8988T (cell line): ENCODE measurements around the gene ZBTB2.
"Not testable (repeated sequence)": the region's sequence is repeated elsewhere in the genome, so short reads cannot be mapped to it uniquely, and the experiment has no call there.

Experiments
- DNase-seq: peaks from one replicate; pipeline ENCODE4 v3.0.0; 2011

ZBTB2 gene

GRCh38 chr6:151400473-151400872 lies 9.1 kb upstream of the ZBTB2 start:
- no peak for DNase-seq

- DNase-seq, result no peak
Observed at GRCh38 chr6:151399679-151400078, 8.3 kb upstream of the ZBTB2 start.

GRCh38 chr6:151393410-151393809 lies 2.1 kb upstream of the ZBTB2 start:
- DNase-seq, result no peak

GRCh38 chr6:151392427-151392826 lies 1.1 kb upstream of the ZBTB2 start:
- DNase-seq, result no peak

- peak; percentile 46 for DNase-seq
Observed at GRCh38 chr6:151390851-151391470, 398 bp downstream of the ZBTB2 start.

GRCh38 chr6:151390276-151390850 lies 996 bp downstream of the ZBTB2 start:
- DNase-seq, result peak; percentile 92

GRCh38 chr6:151389618-151390275 lies 1.6 kb downstream of the ZBTB2 start:
- no peak for DNase-seq

GRCh38 chr6:151388997-151389617 lies 2.3 kb downstream of the ZBTB2 start:
- no peak for DNase-seq

GRCh38 chr6:151388236-151388635 lies 3.1 kb downstream of the ZBTB2 start:
- DNase-seq, result no peak

- DNase-seq, result no peak
Observed at GRCh38 chr6:151387175-151387970, 4.0 kb downstream of the ZBTB2 start.

- no peak for DNase-seq
Observed at GRCh38 chr6:151385177-151385576, 6.2 kb downstream of the ZBTB2 start.

GRCh38 chr6:151384151-151384550 lies 7.2 kb downstream of the ZBTB2 start:
- DNase-seq, result no peak

GRCh38 chr6:151382631-151383030 lies 8.7 kb downstream of the ZBTB2 start:
- not testable (repeated sequence) for DNase-seq

- no peak for DNase-seq
Observed at GRCh38 chr6:151381722-151382121, 9.6 kb downstream of the ZBTB2 start.

GRCh38 chr6:151380848-151381205 lies 10.5 kb downstream of the ZBTB2 start:
- no peak for DNase-seq

- no peak for DNase-seq
Observed at GRCh38 chr6:151379933-151380847, 11.2 kb downstream of the ZBTB2 start.

GRCh38 chr6:151377095-151377494 lies 14.3 kb downstream of the ZBTB2 start:
- no peak for DNase-seq

- no peak for DNase-seq
Observed at GRCh38 chr6:151376440-151376839, 14.9 kb downstream of the ZBTB2 start.

GRCh38 chr6:151375833-151376232 lies 15.5 kb downstream of the ZBTB2 start:
- DNase-seq, result no peak

GRCh38 chr6:151374036-151374683 lies 17.2 kb downstream of the ZBTB2 start:
- no peak for DNase-seq

- DNase-seq, result no peak
Observed at GRCh38 chr6:151372164-151372563, 19.2 kb downstream of the ZBTB2 start.
